Caco-2 (cell line): ENCODE measurements around the gene UBE2F. TPM values are rescaled to one million over a fixed set of nuclear protein-coding genes. Genes with fewer than 3 reads are reported as not detected.

Experiments used
- BruUV-seq: library from RNA; stranded (reverse); fragments of 400-500 nt; replicated peaks from 2 replicates; lab custom pipeline; 2021; lab: Mats Ljungman, UMichigan
- CTCF ChIA-PET: fragments of 300-600 bp; sonication (Branson Sonifier 250); formaldehyde crosslinking; loops from one replicate; lab custom pipeline; 2022; ENCODE audit warnings: antibody characterized with exemption; lab: Charles Lee
- POLR2A ChIA-PET: fragments of 300-600 bp; sonication (Branson Sonifier 250); formaldehyde crosslinking; loops from one replicate; lab custom pipeline; 2022; ENCODE audit warnings: antibody characterized with exemption; lab: Charles Lee
- DNase-seq, 2 experiments: peaks; one replicate each; pipeline versions ENCODE4 v3.0.0 to v3.0.0-alpha.2; 2020 to 2022
- H3K27me3 ChIP-seq: replicated peaks from 2 replicates; pipeline ENCODE4 v1.6.0; 2011; ENCODE audit warnings: low read length; ENCODE audit not compliant: control insufficient read depth, insufficient read depth
- H3K36me3 ChIP-seq: 2 replicates; pipeline ENCODE4 v1.5.1; 2011; ENCODE audit warnings: low read length; ENCODE audit not compliant: control insufficient read depth, insufficient read depth
- H3K4me1 ChIP-seq: fragments of 250-450 bp; sonication (Bioruptor Pico); 2 replicates; pipeline ENCODE4 v1.5.1; 2020; ENCODE audit warnings: mild to moderate bottlenecking
- H3K4me3 ChIP-seq: 2 replicates; pipeline ENCODE4 v1.5.1; 2011; ENCODE audit warnings: low read depth, mild to moderate bottlenecking, control low read depth, low read length
- H3K9me3 ChIP-seq: fragments of 250-450 bp; sonication (Bioruptor Pico); 2 replicates; pipeline ENCODE4 v1.5.1; 2020; ENCODE audit warnings: mild to moderate bottlenecking, moderate library complexity
- H3K27ac Mint-ChIP-seq: one replicate; pipeline ENCODE4 v1.8.0; 2022; ENCODE audit warnings: mixed read lengths; ENCODE audit not compliant: unreplicated experiment
- H3K27me3 Mint-ChIP-seq: one replicate; pipeline ENCODE4 v1.8.0; 2022; ENCODE audit warnings: mixed read lengths; ENCODE audit not compliant: insufficient read depth, unreplicated experiment
- H3K36me3 Mint-ChIP-seq: one replicate; pipeline ENCODE4 v1.8.0; 2022; ENCODE audit warnings: mild to moderate bottlenecking, mixed read lengths; ENCODE audit not compliant: insufficient read depth, unreplicated experiment
- H3K4me1 Mint-ChIP-seq: one replicate; pipeline ENCODE4 v1.8.0; 2022; ENCODE audit warnings: low read depth, mixed read lengths; ENCODE audit not compliant: unreplicated experiment
- H3K4me3 Mint-ChIP-seq: one replicate; pipeline ENCODE4 v1.8.0; 2022; ENCODE audit warnings: mild to moderate bottlenecking, moderate library complexity, mixed read lengths; ENCODE audit not compliant: unreplicated experiment
- H3K9me3 Mint-ChIP-seq: one replicate; pipeline ENCODE4 v1.8.0; 2022; ENCODE audit warnings: mixed read lengths; ENCODE audit not compliant: unreplicated experiment
- intact Hi-C: fragments of 100-400 bp; cut with micrococcal nuclease; formaldehyde crosslinking; loops from one replicate; pipeline ENCODE4 v1.10.0; 2022; ENCODE audit not compliant: unreplicated experiment
- total RNA-seq: library from RNA; stranded (reverse); gene quantifications from 2 replicates; pipeline ENCODE4 v1.2.3, GENCODE V29; 2022
- TF ChIP-seq, protein P1 (sequence below), 2 experiments: fragments of 200-600 bp in 1 of 2; IDR thresholded peaks; 1 replicate in 1 of 2; 2 replicates in 1 of 2; pipeline versions ENCODE4 v1.5.1 to v1.8.0; 2011 to 2022; ENCODE audit warnings: antibody characterized with exemption in 1 of 2, control low read depth in 1 of 2, inconsistent platforms in 1 of 2, low read depth in 1 of 2, low read length in 1 of 2, mild to moderate bottlenecking in 1 of 2, moderate library complexity in 1 of 2; ENCODE audit not compliant: insufficient read depth in 1 of 2, severe bottlenecking in 1 of 2, unreplicated experiment in 1 of 2

Gene UBE2F
- total RNA-seq, 1 experiment from 2014 or later: 38.9 TPM

DNA sequence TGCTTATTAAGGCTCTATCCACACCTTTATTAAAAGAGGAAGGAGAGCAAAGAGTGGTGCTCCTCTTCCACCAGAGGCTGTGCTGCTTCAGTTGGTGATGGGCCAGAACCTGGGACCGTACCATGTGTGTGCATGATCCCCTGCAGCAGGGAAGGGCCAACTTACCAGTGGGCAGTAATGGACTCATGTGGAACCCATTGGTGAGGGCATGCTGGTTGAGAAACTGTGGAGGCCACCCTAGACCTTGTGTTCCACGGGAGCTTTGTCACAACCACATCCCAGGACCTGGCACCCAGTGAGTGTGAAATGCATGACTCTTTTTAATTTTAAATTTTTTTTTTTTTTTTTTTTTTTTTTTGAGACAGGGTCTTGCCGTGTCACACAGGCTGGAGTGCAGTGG lies 5.4 kb downstream of the UBE2F start:
- Mint-ChIP-seq H3K27ac (no peak overlapping the region), H3K4me3 (no peak overlapping the region), H3K27me3 (no peaks in the 10 kb centered on the region), H3K36me3 (no peaks in the 10 kb centered on the region), H3K9me3 (no peaks in the 10 kb centered on the region), H3K4me1 (peaks cover 9% of the 10 kb centered on the region)
- no peak overlapping the region for H3K4me3 ChIP-seq
- ChIA-PET CTCF (no interaction called here), POLR2A (no interaction called here)
- no peaks in the 10 kb centered on the region for H3K36me3 ChIP-seq
- TF ChIP-seq, protein P1, sequence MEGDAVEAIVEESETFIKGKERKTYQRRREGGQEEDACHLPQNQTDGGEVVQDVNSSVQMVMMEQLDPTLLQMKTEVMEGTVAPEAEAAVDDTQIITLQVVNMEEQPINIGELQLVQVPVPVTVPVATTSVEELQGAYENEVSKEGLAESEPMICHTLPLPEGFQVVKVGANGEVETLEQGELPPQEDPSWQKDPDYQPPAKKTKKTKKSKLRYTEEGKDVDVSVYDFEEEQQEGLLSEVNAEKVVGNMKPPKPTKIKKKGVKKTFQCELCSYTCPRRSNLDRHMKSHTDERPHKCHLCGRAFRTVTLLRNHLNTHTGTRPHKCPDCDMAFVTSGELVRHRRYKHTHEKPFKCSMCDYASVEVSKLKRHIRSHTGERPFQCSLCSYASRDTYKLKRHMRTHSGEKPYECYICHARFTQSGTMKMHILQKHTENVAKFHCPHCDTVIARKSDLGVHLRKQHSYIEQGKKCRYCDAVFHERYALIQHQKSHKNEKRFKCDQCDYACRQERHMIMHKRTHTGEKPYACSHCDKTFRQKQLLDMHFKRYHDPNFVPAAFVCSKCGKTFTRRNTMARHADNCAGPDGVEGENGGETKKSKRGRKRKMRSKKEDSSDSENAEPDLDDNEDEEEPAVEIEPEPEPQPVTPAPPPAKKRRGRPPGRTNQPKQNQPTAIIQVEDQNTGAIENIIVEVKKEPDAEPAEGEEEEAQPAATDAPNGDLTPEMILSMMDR (IDR thresholded peaks at IDR 0.05; ENCODE audit: insufficient read depth in 1 of 2, low read depth in 1 of 2, low read length in 1 of 2, severe bottlenecking in 1 of 2, unreplicated experiment in 1 of 2): no peak
- H3K4me1 ChIP-seq: no peaks in the 10 kb centered on the region
- intact Hi-C loops: no loop called here
- BruUV-seq: no TSS peak
- DNase-seq: no peak
- H3K27me3 ChIP-seq: no peaks in the 10 kb centered on the region
- no peaks in the 10 kb centered on the region for H3K9me3 ChIP-seq

DNA sequence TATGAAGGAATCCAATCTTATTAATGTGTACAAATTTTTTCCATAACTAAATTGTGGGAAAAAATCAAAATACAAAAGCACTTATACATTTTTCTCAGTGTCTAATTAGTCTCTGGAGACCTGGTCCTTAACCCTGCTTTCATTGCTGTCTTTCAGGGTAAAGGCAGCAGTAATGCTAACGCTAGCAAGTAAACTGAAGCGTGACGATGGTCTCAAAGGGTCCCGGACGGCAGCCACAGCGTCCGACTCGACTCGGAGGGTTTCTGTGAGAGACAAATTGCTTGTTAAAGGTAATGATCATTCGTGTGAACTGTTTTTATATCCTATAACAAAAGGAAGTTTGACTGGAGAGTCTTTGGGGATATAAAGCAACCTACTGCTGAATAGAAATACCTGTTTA lies 6.1 kb downstream of the UBE2F start:
- H3K9me3 Mint-ChIP-seq: no peaks in the 10 kb centered on the region
- H3K27me3 Mint-ChIP-seq: no peaks in the 10 kb centered on the region
- H3K36me3 ChIP-seq: no peaks in the 10 kb centered on the region
- no peak for DNase-seq
- ChIA-PET POLR2A (no interaction called here), CTCF (no interaction called here)
- no peak overlapping the region for H3K27ac Mint-ChIP-seq
- no peaks in the 10 kb centered on the region for H3K36me3 Mint-ChIP-seq
- no peaks in the 10 kb centered on the region for H3K4me1 ChIP-seq
- H3K27me3 ChIP-seq: no peaks in the 10 kb centered on the region
- intact Hi-C loops: no loop called here
- TF ChIP-seq, protein P1 (IDR thresholded peaks at IDR 0.05; ENCODE audit: insufficient read depth in 1 of 2, low read depth in 1 of 2, low read length in 1 of 2, severe bottlenecking in 1 of 2, unreplicated experiment in 1 of 2): no peak
- no peak overlapping the region for H3K4me3 Mint-ChIP-seq
- no peaks in the 10 kb centered on the region for H3K9me3 ChIP-seq
- H3K4me3 ChIP-seq: no peak overlapping the region
- H3K4me1 Mint-ChIP-seq: peaks cover 4% of the 10 kb centered on the region
- BruUV-seq: no TSS peak

DNA sequence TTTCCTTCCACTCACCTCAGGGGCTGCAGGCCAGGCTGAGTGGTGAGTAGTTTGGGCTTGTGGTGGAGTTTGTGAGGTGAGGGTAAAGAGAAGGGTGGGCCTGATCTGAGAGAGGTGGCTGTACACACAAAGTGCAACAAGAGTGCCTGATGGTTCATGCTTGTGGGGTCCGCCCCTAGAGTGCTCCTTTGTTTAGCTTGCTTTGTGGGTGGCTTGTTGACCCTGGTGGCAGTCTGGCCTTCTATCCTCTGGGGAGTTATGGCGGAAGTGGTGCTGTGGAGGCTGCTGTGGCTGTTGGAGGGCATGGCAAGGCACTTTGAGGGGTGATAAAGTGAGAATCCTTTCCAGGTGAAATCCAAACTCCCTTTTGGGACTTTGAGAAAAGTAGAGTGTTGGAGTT lies 10.6 kb downstream of the UBE2F start:
- DNase-seq: no peak
- CTCF ChIA-PET: interaction anchor here (0.7 kb wide), 1 partner anchor 234 kb away, joined by 3 read pairs; no protein-coding TSS in a partner anchor
- POLR2A ChIA-PET: no interaction called here

More for the DNA sequence above, 10.6 kb downstream of the UBE2F start:
- no peaks in the 10 kb centered on the region for H3K4me1 Mint-ChIP-seq
- no peaks in the 10 kb centered on the region for H3K27me3 ChIP-seq
- intact Hi-C loops: no loop called here
- no peak overlapping the region for H3K4me3 ChIP-seq
- no TSS peak for BruUV-seq
- no peaks in the 10 kb centered on the region for H3K36me3 ChIP-seq
- no peaks in the 10 kb centered on the region for H3K4me1 ChIP-seq
- no peaks in the 10 kb centered on the region for H3K36me3 Mint-ChIP-seq
- no peaks in the 10 kb centered on the region for H3K9me3 Mint-ChIP-seq
- TF ChIP-seq, protein P1 (IDR thresholded peaks at IDR 0.05; ENCODE audit: insufficient read depth in 1 of 2, low read depth in 1 of 2, low read length in 1 of 2, severe bottlenecking in 1 of 2, unreplicated experiment in 1 of 2): no peak
- no peak overlapping the region for H3K27ac Mint-ChIP-seq
- no peaks in the 10 kb centered on the region for H3K27me3 Mint-ChIP-seq
- no peak overlapping the region for H3K4me3 Mint-ChIP-seq
- H3K9me3 ChIP-seq: no peaks in the 10 kb centered on the region
